Sigmoid colon (tissue), 7 donors: ENCODE data around the gene ATP2A2. TPM values are rescaled to one million over a fixed set of nuclear protein-coding genes. Genes with fewer than 3 reads are reported as not detected.

Experiments
- DNase-seq: peaks from one replicate; pipeline ENCODE4 v3.0.0-alpha.2; 2019
- H3K27ac ChIP-seq, 4 donors: fragments of 200-600 bp; sonication (generic); one replicate each; pipeline ENCODE4 v1.5.1; 2016 to 2019; ENCODE audit warnings: mild to moderate bottlenecking in 1 of 4
- H3K27me3 ChIP-seq, 3 donors: fragments of 200-600 bp; sonication (generic); one replicate each; pipeline ENCODE4 v1.5.1; 2019; ENCODE audit warnings: mild to moderate bottlenecking in 1 of 3
- H3K36me3 ChIP-seq, 4 donors: fragments of 200-600 bp; sonication (generic); one replicate each; pipeline ENCODE4 v1.5.1; 2016 to 2019
- H3K4me1 ChIP-seq, 4 donors: fragments of 200-600 bp; sonication (generic); one replicate each; pipeline ENCODE4 v1.5.1; 2017 to 2019
- H3K4me3 ChIP-seq, 4 donors: fragments of 200-600 bp; sonication (generic); one replicate each; pipeline ENCODE4 v1.5.1; 2017 to 2019; ENCODE audit warnings: mild to moderate bottlenecking in 2 of 4, moderate library complexity in 1 of 4
- H3K9me3 ChIP-seq, 4 donors: fragments of 200-600 bp in 3 of 4; sonication (generic) in 3 of 4; one replicate each; pipeline versions ENCODE4 v1.5.1 to v1.6.1; 2013 to 2019
- CTCF ChIP-seq, 4 experiments: fragments of 450-650 bp in 3 of 4; fragments of 200-600 bp in 1 of 4; IDR thresholded peaks; one replicate each; pipeline ENCODE4 v1.5.1; 2016 to 2019; ENCODE audit warnings: antibody characterized with exemption in 4 of 4, mild to moderate bottlenecking in 3 of 4, moderate library complexity in 2 of 4
- EP300 ChIP-seq, 4 donors: sonication (generic); formaldehyde crosslinking; IDR thresholded peaks; one replicate each; pipeline ENCODE4 v1.6.1; 2017; ENCODE audit warnings: antibody characterized with exemption in 4 of 4
- POLR2A ChIP-seq, 2 donors: fragments of 450-650 bp; IDR thresholded peaks; one replicate each; pipeline ENCODE4 v1.6.1; 2016; ENCODE audit warnings: antibody characterized with exemption in 2 of 2, mild to moderate bottlenecking in 2 of 2, moderate library complexity in 2 of 2
- POLR2AphosphoS5 ChIP-seq, 4 donors: sonication (generic); formaldehyde crosslinking; IDR thresholded peaks; one replicate each; pipeline ENCODE4 v1.6.1; 2017; ENCODE audit warnings: antibody characterized with exemption in 4 of 4
- WGBS, 2 donors: extraction: QIAGEN DNeasy Blood & Tissue Kit; methylation state at CpG; one replicate each; pipeline ENCODE4 v1.1.7; 2013; 5-methylcytosine and 5-hydroxymethylcytosine counted together
- intact Hi-C: fragments of 100-400 bp; cut with DNase I; formaldehyde crosslinking; loops from one replicate; pipeline ENCODE4 v1.15.1; 2023
- polyA plus RNA-seq, 3 donors: library from polyadenylated mRNA; stranded (reverse); fragments of 200-250 nt; gene quantifications; one replicate each; pipeline ENCODE4 v1.2.3, GENCODE V29; 2013
- total RNA-seq, 4 donors: library from RNA; depleted of rRNA; stranded (reverse); fragments of >200 nt; gene quantifications; one replicate each; pipeline ENCODE4 v1.1.0, GENCODE V29; 2016
- donor health status: healthy with polysubstance abuse.
- donor health status: Bipolar disorder and iron deficiency.
- donor health status: healthy.

ATP2A2 gene
- total and polyA plus RNA-seq, 7 donors, result 16.6 to 121 (median 84.9) TPM

GRCh38 chr12:110270125-110270962 is 10.7 kb upstream of the ATP2A2 start:
- Histone ChIP-seq H3K27ac (peak overlapping the region; percentile 41 to 74 (median 62)), H3K27me3 (no peaks in the 10 kb centered on the region), H3K4me1 (peaks cover 0 to 42% (median 33%) of the 10 kb centered on the region in 4 donors), H3K4me3 (no peak overlapping the region), H3K9me3 (no peaks in the 10 kb centered on the region), H3K36me3 (no peaks in the 10 kb centered on the region)
- peak; percentile 87 for DNase-seq
- TF ChIP-seq POLR2A (IDR thresholded peaks at IDR 0.05) (no peak), EP300 (IDR thresholded peaks at IDR 0.05) (peak in 2 of 4 donors; percentile 55 to 60), CTCF (IDR thresholded peaks at IDR 0.05) (no peak), POLR2AphosphoS5 (IDR thresholded peaks at IDR 0.05) (peak; percentile 30 to 76 (median 56))
- 61 to 70% methylated on average over 5 of the region's 5 CpGs for WGBS, 2 donors
- intact Hi-C loops, result no loop called here

- DNase-seq, result no peak
- Histone ChIP-seq H3K9me3 (no peaks in the 10 kb centered on the region), H3K36me3 (no peaks in the 10 kb centered on the region), H3K4me3 (no peak overlapping the region), H3K27ac (peak overlapping the region in 3 of 4 donors; percentile 58 to 74 (median 67)), H3K4me1 (peaks cover 0 to 42% (median 33%) of the 10 kb centered on the region in 4 donors), H3K27me3 (no peaks in the 10 kb centered on the region)
- intact Hi-C loops, result no loop called here
- 40 to 74% methylated on average over 2 of the region's 2 CpGs for WGBS, 2 donors
- TF ChIP-seq POLR2A (IDR thresholded peaks at IDR 0.05) (no peak), POLR2AphosphoS5 (IDR thresholded peaks at IDR 0.05) (no peak), CTCF (IDR thresholded peaks at IDR 0.05) (no peak), EP300 (IDR thresholded peaks at IDR 0.05) (no peak)
Observed at GRCh38 chr12:110271015-110271414, 10.0 kb upstream of the ATP2A2 start.

- intact Hi-C loops, result no loop called here
- H3K27ac ChIP-seq, result peak overlapping the region in 2 of 4 donors; percentile 10 to 27
Observed at GRCh38 chr12:110277530-110278254, 3.4 kb upstream of the ATP2A2 start.

GRCh38 chr12:110278255-110278536 is 2.9 kb upstream of the ATP2A2 start:
- no peak for TF ChIP-seq POLR2A (IDR thresholded peaks at IDR 0.05)
- TF ChIP-seq POLR2AphosphoS5 (IDR thresholded peaks at IDR 0.05), result no peak
- no peak for TF ChIP-seq CTCF (IDR thresholded peaks at IDR 0.05)
- TF ChIP-seq EP300 (IDR thresholded peaks at IDR 0.05), result no peak
- H3K27ac ChIP-seq, result peak overlapping the region in 2 of 4 donors; percentile 10 to 27

More at GRCh38 chr12:110277530-110278254, 3.4 kb upstream of the ATP2A2 start:
- Histone ChIP-seq H3K9me3 (no peaks in the 10 kb centered on the region), H3K27me3 (no peaks in the 10 kb centered on the region), H3K36me3 (no peaks in the 10 kb centered on the region), H3K4me1 (peaks cover 0 to 18% (median 15%) of the 10 kb centered on the region in 4 donors), H3K4me3 (no peak overlapping the region)
- WGBS, 2 donors, result 79 to 80% methylated on average over 2 of the region's 2 CpGs
- no peak for TF ChIP-seq EP300 (IDR thresholded peaks at IDR 0.05)
- no peak for DNase-seq

More at GRCh38 chr12:110278255-110278536, 2.9 kb upstream of the ATP2A2 start:
- Histone ChIP-seq H3K36me3 (no peaks in the 10 kb centered on the region), H3K4me3 (no peak overlapping the region), H3K4me1 (peaks cover 0 to 23% (median 20%) of the 10 kb centered on the region in 4 donors), H3K9me3 (no peaks in the 10 kb centered on the region), H3K27me3 (no peaks in the 10 kb centered on the region)
- WGBS, 2 donors, result 87 to 91% methylated on average over 1 of the region's 1 CpG
- intact Hi-C loops, result no loop called here
- DNase-seq, result no peak
